ENCODE results near the gene TAB2.
"Not testable (repeated sequence)": the region's sequence is repeated elsewhere in the genome, so short reads cannot be mapped to it uniquely, and the experiment has no call there.

Gene TAB2

DNA sequence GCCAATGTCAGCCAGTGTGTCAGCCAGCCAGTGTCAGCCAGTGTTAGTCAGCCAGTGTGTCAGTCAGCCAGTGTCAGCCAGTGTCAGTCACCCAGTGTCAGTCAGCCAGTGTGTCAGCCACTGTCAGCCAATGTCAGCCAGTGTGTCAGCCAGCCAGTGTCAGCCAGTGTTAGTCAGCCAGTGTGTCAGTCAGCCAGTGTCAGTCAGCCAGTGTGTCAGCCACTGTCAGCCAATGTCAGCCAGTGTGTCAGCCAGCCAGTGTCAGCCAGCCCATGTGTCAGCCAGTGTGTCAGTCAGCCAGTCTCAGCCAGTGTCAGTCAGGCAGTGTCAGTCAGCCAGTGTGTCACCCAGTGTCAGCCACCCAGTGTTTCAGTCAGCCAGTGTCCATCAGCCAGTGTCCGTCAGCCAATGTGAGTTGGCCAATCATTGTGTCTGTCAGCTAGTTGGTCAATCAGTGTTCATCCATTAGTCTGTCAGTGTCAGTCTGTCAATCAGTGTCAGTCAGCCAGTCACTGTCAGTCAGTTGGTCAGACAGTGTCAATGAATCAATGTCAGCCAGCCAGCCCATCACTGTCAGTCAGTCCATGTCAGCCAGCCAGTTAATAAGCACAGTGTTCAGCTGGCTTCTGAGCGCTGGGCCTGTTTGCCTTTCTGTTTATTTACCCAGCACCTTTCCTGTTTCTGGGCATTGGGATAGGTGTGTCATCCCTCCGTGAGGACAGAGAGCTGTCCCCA is 127.0 kb downstream of the TAB2 start:
- DNase-seq (ENCODE audit: low spot score) = not testable (repeated sequence)

DNA sequence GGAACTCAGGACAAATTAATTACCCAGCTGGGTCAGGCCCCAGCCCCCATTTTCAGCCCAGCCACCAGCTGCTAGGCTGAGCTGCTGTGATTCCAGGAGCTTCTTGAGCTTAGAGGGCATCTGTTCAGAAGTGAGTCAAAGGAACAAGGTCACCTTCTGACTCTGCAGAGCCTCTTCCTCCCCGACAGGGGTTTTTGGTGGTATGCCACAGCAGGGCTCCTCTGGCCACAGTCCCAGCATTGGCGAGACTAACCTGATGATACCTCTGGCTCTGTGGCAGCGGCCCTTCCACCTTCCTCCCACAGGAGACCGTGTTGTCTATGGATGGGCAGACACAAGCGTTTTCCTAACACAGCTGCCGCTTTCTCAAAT is 127.6 kb downstream of the TAB2 start:
- DNase-seq (ENCODE audit: low spot score) = no peak

DNA sequence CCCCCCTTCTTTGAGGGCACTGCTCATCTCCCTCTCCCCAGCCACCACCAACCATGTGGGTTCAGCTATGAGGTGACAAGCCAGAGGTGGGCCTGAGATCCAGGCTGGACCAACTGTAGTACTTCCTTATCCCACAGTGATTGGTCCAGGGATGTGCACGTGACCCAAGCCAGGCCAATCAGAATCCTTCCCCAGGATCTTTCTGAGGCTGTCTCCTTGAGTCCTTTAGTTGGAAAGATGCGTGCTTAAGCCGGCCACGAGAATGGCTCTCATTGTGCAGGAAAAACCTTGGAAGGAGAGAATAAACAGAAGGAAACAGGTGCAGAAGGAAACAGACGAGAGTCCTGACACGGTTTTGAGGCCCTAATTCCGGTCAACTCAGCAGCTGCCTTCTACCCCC is 128.1 kb downstream of the TAB2 start:
- DNase-seq (ENCODE audit: low spot score) = no peak

DNA sequence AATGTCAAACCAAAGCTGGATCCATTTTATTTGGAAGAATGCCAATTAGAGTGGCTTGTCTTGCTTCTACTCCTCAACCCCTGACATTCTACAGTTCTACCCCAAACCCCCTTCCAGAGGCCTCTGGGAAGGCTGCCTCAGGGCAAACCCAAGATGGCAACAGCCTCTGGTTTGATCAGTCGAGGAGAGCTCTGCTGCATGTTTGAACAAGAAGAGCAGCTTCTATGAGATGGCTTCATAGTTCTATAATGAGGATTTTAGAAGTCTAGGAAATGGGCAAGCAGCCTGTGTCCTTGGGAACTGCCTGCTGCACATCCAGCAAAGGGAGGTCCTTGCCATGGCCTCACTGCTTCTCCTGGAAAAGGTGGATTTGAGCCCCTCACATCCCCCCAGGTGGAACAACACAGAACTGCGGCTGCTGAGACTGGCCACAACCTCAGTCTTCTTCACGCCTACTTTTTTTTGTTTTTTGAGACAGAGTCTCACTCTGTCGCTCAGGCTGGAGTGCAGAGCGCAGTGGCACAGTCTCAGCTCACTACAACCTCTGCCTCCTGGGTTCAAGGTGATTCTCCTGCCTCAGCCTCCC is 129.4 kb downstream of the TAB2 start:
- no peak for DNase-seq (ENCODE audit: low spot score)

DNA sequence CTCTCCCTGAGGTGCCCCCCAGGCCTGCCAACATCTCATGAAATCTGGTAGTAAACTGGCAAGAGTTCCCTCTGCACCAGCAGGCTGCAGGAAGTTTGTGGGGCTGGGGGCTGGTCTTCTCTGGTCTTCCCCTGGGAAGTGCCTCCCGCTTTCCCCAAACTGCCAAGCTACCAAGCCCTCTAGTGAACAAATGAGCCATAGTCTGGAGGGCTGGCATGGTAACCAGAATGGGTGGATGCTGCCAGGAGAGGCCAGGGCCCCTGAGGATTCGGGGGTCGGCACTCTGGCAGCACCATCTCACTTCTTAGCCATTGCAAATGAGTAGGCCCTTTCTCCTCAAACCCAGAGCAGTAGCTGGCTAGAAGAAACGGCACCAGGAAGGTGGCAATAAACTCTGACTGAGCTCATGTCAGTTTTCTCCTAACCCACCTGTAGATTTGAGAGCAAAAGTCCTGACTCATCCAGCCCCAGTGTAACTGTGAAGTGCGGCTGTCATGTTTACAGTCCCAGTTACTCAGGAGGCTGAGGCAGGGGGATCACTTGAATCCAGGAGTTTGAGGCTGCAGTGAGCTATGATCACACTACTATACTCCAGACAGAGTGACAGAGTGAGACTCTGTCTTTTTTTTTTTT is 131.4 kb downstream of the TAB2 start:
- DNase-seq (ENCODE audit: low spot score) = no peak

DNA sequence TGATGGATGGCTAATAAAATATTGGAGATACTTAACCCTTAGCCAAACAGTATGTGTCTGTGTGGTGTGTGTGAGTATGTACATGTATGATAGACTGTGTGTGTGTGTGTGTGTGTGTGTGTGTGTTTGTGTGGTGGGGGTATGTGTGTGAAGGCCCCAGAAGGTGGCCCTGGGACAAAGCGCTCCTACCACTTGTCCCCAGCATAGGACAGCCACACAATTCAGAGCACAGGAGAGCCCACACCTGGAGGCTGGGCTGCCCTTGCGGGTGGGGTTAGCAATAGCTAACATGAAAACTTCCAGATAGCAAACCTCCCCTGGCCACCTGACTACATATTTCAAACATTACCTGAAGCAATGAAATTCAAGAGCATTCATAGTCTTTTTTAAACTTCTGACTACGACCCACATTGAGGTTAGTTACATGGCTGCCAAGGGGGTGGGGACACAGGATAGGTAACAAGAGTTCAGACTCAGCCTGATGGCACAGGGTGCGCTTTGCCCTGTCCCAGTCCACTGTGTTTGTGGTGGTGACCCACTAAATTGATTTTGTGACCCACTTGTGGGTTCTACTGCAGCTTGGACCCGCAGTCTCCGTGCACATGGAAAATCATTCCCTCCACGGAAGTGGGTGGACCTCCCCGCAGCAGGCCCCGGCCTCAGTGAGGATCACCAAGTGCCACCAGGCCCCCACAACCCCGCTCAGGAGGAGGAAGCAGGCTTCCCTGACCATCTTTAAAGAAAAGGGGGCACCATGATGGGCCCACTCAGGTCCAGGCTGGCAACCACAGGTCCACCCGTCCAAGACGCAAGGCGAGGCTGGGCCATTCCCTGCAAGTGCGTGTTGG is 132.5 kb downstream of the TAB2 start:
- DNase-seq (ENCODE audit: low spot score) = no peak

DNA sequence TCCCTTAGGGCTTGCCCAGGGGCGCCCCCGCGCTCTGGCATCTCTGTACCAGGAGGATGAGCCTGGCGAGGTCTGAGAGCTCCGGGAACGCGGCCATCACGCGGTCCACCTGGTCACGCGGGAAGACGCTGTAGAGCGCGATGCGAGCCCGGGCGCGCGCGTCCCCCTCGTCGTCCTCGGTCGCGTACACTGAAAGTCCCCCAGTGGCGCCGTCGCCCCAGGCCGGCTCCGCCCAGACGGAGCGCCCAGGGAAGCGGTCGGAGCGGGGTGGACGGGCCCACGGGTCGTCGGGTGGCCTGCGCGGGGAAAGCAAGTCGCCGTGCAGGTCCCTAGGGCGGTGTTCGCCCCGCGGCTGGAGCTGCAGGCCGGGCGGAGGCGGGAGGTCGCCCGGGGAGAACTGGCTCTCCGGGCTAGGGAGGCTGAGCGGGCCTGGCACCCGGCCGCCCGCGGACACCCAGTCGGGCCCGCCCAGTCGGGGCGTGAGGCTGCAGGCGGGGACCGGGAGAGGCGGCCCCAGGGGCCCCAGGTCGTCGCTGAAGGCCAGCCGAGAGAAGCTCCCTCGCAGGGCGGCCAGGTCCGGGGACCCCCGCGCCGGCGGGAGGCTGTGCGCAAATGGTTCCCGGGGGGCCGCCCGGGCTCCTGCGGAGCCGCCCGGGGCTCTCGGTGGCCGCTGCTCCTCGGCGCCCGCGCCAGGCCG is 133.3 kb downstream of the TAB2 start:
- peak; percentile 50 for DNase-seq (ENCODE audit: low spot score)

DNA sequence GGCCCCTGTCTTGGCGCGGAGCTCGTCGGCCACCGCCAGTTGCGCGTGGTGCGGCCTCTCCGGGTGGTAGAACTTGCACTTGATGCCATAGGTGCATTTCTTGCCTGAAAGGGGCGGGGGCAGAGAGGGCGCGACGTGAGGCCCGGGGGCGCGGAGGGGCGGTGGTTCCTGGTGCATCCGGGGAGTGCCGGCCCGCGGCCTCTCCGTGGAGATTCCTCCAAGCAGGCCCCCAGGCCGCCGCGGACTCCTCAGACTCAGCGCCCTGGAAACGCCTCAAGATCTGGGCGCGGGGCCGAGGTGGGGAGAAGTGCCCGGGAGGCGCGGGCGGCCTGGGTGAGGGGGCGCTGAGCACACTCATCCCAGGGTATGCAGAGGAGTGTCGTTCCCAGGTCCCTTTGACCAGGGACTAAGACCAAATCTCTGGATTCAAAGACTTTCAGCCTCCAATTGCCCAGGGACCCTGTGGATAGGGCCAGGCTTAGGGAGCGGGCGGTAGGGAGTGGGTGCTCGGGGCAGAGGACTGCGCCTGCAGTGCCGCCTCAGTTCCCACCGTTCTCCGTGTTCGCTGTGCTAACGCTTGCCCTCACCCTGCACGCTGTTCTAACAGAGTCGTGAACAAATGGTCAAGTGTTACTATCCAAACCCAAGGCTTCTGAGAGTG is 134.0 kb downstream of the TAB2 start:
- DNase-seq (ENCODE audit: low spot score) = no peak

DNA sequence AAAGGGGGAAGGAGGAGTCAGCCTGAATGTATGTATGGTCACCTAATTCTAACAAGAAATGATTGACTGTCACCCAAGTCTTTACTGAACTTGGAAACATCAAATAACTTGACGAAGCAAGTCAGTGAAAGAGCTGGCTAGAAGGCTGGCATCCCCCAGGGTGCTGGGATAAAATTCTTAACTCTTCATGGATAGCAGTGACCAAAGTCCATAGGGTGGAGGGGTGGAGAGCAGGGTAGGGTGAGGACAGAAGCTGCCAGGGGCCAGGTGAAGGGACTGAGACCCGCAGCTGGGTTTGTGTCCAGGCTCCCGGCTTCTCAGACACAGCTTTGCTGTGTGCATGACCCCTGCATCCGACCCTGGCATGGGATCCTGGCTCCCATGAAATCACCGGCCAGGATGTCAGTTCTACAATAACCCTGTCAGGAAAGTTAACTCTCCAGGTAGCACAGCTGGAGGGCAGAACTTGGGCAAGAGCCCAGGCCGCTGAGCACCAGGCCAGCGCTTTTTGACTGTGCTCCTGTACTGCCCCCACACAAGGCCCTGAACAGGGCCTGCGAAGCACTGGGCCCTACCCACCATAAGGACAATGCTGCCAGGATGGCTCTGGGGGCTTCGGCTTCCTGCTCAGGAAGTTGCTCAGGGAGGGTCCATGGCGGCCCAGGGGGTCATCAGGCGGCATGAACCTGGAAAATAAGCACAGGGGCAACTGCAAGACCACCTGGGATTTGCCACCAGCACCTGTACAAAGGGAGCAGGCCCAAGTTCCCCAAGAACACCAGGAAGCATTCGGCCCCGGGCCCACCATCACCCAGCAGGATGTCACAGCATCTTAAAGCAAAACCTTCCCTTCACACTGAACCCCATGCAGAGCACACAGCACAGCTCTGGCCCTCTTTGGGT is 134.8 kb downstream of the TAB2 start:
- DNase-seq (ENCODE audit: low spot score) = no peak

DNA sequence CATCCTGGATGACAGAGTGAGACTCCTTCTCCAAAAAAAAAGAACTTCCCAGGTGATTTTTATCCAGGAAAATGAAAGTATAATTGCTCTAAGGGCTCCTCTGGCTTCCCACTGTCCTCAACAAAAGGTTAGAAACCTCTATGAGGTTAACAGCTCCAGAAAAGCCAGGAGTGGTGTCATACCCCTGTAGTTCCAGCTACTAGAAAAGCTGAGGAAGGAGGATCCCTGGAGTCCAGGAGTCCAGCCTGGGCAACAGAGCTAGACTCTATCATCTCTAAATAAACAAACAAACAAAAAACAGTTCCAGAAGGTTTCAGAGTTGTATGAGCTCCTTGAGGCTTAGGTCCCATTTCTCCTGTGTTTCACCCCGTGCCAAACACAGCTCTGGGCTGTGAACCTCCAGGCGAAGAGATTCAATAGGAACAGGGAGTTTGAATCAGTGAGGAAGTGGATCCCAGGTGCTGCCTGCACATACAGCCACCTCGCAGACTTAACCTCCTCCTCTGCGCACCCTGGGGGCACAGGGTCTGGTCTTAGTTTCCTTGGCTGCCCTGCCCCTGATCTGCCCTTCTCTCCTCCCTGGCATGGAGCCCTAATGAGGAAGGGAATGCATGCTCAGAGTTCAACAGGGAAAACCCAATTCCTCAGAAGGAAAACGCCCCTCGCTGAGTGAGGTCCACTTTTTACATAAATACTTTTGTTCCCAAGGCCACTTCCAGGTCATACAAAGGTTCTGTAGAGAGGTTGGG is 136.3 kb downstream of the TAB2 start:
- no peak for DNase-seq (ENCODE audit: low spot score)

DNA sequence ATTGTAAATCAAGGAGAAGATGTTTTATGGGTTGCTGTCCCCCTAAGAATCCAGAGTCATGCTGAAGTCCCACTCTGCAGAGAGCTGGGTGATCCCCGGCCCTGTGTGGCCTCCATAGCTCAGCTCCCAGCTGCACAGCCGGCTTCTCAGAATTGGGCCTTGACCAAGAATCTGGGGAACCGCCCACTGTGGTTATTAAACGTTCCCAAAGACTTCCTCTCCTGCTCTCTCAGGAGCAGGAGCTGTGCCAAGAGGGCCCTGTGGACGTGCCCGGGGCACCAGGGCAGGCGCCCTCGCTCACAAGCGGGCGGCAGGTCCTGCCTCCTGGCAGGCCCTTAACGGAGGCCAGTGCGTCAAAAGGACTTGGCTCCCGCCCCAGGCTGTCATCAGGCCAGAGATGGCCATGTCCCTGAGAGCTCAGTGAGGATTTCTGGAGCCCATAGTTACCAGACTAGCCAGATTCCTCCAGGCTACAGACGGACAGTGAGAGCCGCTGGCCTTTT is 136.9 kb downstream of the TAB2 start:
- peak; percentile 92 for DNase-seq (ENCODE audit: low spot score)

DNA sequence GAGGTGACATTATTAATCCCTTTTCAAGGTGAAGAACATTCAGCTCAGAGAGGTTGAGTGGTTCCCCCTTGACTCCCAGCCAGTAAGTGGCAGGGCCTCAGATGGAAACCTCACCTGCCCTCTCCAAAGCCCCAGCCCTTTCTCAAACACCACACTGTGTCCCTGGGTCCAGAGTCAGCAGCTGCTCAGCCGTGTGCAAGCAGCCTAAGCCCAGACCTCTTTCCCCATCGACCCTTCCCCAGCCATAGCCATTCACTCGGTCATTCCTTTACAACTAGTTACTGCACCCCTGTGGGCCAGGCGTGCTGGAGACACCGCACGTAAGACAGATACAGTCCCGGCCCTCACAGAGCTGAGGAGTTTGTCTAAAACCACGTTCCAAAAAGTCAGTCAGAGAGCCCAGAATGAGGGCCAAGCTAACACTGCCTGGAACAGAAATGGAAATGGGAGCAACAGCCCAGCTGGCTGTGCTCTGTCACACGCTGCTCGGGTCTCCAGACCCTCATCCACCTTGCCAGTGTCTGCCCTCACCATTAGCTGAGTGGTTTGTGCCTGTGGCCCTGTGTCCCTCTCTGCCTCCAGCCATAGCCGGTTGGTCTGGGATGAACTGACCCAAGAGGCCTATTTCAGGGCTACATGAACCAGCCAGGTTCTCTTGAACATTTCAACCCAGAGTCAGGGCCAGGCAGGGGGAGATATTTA is 137.7 kb downstream of the TAB2 start:
- no peak for DNase-seq (ENCODE audit: low spot score)

DNA sequence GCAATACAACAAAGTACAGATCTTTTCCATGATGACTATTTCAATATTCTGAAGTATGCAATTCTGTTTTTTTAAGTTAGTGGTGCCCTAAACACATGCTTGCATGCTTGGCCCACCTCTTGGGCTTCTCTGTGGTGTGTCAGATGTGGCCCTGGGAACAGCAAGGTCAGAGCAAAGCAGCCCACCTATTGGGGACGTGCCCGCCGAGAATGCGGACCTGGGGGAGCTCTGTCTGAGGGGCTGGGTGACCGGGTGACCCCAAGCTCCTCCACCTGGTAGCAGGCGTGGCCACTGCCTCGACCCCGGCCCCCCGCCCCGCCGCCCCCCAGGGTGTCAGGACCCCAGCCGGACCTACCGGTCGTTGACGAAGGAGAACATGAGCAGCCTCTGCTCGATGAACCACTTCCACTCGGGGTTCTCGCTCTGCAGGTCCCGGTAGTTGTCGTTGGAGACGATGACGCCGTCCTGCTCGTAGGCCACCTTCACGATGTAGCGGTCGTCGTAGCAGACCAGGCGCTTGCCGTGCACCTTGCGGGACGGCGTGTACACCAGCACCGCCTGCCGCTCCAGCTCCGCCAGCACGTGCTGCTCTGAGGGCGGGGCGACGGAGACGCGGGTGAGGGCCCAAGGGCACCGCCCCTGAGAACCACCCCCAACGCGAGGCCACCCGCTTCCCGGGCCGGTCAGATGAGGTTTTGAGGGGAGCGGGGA is 139.0 kb downstream of the TAB2 start:
- DNase-seq (ENCODE audit: low spot score) = no peak

DNA sequence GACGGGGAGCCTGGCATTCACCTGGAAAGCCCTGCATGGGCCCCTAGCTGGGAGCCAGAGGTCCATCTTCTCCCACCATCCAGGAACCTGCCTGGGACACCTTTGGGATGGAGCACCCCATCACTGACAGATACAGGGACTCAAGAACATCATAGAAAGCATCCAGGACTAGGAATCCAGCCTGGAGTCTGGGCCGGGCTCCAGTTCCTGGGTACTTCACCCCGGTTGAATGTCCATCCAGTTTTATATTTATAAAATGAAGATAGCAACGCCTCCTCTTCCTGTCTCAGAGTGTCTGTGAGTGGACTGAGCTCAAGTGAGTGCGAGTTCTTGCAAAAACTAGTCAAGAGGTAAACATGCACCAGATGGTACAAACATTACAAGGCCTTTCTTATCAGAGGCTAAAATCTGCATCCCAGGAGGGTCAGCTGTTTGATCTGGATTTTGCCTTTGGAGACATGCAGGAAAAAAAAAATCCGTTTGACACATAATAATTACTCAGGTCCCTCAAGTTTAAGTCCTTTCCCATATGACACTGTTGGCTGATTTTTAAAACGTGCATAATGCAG is 139.9 kb downstream of the TAB2 start:
- DNase-seq (ENCODE audit: low spot score) = no peak

DNA sequence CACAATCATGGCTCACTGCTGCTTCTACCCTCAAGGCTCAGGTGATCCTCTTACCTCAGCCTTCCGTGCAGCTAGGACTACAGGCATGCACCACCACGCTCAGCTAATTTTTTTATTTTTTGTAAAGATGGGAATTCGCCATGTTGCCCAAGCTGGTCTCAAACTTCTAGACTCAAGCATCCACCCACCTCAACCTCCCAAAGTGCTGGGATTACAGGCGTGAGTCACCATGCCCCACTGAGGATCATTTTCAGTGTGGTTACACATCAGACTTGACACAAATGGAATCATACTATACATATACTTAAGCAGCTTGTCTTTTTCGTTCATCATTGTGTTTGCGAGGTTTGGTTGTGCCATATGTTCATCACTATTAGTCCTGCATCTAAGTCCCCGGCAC is 140.7 kb downstream of the TAB2 start:
- DNase-seq (ENCODE audit: low spot score) = no peak

DNA sequence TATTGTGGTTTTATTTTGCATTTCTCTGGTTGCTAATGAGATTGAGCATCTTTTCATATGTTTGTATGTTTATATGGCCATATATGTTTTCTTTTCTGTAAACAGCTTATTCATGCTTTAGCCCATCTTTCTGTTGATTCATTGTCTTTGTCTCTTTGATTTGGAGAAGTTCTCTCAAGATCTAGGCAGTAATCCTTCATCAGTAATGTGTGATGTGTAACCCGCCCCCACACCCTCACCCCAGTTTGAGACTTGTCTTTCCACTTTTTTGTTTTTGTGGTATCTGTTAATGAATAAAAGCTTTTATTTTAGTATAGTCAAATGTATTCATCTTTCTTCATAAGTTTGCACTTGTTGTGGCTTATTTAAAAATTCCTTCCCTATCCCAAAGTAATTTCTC is 141.3 kb downstream of the TAB2 start:
- DNase-seq (ENCODE audit: low spot score) = no peak

DNA sequence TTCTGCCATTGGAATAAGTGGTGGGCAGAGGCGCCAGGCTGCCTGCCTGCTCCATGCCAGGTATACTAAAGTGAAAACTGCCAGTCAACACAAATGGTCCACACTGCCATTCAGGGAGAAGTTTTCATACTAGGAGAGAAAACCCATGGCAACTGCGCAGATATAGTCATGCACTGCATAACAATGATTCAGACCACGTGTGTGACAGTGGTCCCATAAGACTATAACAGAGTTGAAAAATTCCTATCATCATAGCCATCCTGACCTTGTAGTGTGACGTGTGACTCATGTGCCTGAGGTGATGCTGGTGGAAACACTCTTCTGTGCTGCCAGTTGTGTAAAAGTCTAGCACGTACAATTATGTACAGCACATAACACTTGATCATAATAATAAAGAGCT is 142.2 kb downstream of the TAB2 start:
- no peak for DNase-seq (ENCODE audit: low spot score)

DNA sequence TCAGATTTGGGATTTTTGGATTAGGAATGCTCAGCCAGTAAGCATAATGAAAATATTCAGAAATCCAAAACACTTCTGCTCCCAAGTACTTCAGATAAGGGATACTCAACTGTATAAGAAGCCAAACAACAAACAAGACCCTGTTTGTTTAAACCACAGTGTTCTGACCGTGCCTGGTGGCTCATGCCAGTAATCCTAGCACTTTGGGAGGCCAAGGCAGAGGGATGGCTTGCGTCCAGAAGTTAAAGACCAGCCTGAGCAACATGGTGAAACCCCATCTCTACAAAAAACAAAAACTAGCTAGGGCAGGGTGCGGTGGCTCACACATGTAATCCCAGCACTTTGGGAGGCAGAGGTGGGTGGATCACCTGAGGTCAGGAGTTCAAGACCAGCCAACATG is 142.7 kb downstream of the TAB2 start:
- not testable (repeated sequence) for DNase-seq (ENCODE audit: low spot score)
